IPS-18c (cell line): ENCODE results near the gene CCR9.

Experiments used
- H3K4me3 ChIP-seq: 2 replicates; pipeline ENCODE4 v1.7.0; 2013; ENCODE audit warnings: low read depth, mild to moderate bottlenecking, low read length, moderate library complexity; ENCODE audit not compliant: insufficient read depth
- H3K9me3 ChIP-seq: one replicate; pipeline ENCODE4 v1.6.1; 2013; ENCODE audit warnings: mild to moderate bottlenecking, low read length, moderate library complexity; ENCODE audit not compliant: control insufficient read depth, insufficient read depth

The CCR9 gene

DNA sequence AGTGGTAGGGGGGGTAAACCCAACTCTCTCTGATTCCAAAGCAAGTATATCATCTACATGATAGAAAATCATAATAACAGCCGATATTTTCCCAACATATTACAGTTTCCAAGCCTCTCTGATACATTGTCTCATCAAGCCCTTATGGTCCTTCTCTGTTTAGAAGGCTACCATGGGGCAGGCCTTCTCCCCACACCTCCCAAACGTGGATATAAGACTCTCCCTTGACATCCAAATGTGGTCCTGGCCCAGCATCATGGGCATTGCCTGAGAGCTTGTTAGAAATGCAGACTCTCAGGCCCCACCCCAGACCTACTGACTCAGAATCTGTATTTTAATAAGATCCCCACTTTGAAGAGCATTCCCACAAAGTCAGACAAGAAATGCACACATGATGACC lies 17.7 kb upstream of the CCR9 start:
- H3K9me3 ChIP-seq = no peaks in the 10 kb centered on the region
- no peak overlapping the region for H3K4me3 ChIP-seq

GRCh38 chr3:45869638-45870037 lies 16.7 kb upstream of the CCR9 start:
- H3K4me3 ChIP-seq = no peak overlapping the region
- H3K9me3 ChIP-seq = no peaks in the 10 kb centered on the region

- no peak overlapping the region for H3K4me3 ChIP-seq
- H3K9me3 ChIP-seq = no peaks in the 10 kb centered on the region
Observed at GRCh38 chr3:45870099-45870498, 16.2 kb upstream of the CCR9 start.

DNA sequence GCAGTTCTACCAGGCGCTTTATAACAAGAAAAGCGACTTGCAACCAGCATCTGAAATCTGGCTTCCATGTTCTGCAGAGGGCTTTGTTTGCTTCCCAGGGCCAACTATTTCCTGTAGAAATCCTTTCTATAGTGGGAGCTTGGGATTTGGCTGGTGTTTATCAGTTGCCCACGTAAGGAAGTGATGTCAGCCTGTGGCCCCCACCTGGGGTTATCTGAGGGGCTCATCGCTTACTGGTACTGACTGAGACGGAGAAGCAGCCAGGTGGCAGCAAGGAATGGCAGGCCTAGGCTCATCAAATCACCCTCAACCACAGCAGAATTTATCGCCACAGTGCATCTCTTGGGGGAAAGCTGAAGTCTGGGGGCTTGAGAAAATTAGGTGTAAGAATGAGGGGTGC lies 14.6 kb upstream of the CCR9 start:
- Histone ChIP-seq H3K9me3 (no peaks in the 10 kb centered on the region), H3K4me3 (no peak overlapping the region)

- no peaks in the 10 kb centered on the region for H3K9me3 ChIP-seq
- no peak overlapping the region for H3K4me3 ChIP-seq
Observed at GRCh38 chr3:45872569-45872968, 13.8 kb upstream of the CCR9 start.

- Histone ChIP-seq H3K9me3 (no peaks in the 10 kb centered on the region), H3K4me3 (no peak overlapping the region)
Observed at GRCh38 chr3:45873036-45873435, 13.3 kb upstream of the CCR9 start.

GRCh38 chr3:45873638-45874037 lies 12.7 kb upstream of the CCR9 start:
- Histone ChIP-seq H3K9me3 (no peaks in the 10 kb centered on the region), H3K4me3 (no peak overlapping the region)

DNA sequence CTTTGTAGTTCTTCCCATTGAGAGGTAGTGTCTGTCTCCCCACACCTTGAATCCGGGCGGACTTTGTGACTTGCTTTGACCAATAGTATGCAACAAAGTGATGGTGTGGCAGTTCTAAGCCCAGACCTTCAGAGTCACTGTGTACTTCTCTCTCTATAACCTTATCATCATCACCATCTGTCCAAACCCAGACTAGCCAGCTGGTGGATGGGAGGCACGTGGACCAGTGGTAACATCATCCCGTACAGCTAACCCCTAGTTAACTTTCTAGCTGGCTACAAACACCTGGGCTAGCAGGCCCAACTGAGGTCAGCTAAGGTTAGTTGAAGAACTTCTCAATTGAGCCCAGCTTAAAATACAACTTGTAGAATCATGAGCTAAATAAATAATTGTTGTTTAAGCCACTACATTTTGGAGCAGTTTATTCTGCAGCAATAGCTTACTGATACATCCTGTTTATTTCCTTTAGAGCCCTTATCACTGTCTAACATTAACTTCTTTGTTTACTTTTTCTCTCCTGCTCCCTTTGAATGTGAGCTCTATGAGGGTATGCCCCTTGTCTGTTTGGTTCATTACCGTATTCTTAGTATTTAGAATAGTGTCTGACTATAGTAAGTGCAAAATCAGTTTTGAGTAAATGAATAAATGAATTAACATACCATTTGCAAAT lies 11.5 kb upstream of the CCR9 start:
- Histone ChIP-seq H3K9me3 (no peaks in the 10 kb centered on the region), H3K4me3 (no peak overlapping the region)

- H3K4me3 ChIP-seq = no peak overlapping the region
- no peaks in the 10 kb centered on the region for H3K9me3 ChIP-seq
Observed at GRCh38 chr3:45878124-45878523, 8.2 kb upstream of the CCR9 start.

- H3K9me3 ChIP-seq = no peaks in the 10 kb centered on the region
- no peak overlapping the region for H3K4me3 ChIP-seq
Observed at GRCh38 chr3:45880725-45881077, 5.6 kb upstream of the CCR9 start.

GRCh38 chr3:45881078-45882022 lies 5.0 kb upstream of the CCR9 start:
- H3K4me3 ChIP-seq = no peak overlapping the region
- no peaks in the 10 kb centered on the region for H3K9me3 ChIP-seq

GRCh38 chr3:45884368-45885201 lies 1.8 kb upstream of the CCR9 start:
- Histone ChIP-seq H3K9me3 (no peaks in the 10 kb centered on the region), H3K4me3 (no peak overlapping the region)

- Histone ChIP-seq H3K4me3 (no peak overlapping the region), H3K9me3 (no peaks in the 10 kb centered on the region)
Observed at GRCh38 chr3:45887285-45887684, 942 bp downstream of the CCR9 start.

- Histone ChIP-seq H3K9me3 (no peaks in the 10 kb centered on the region), H3K4me3 (no peak overlapping the region)
Observed at GRCh38 chr3:45887759-45888511, 1.6 kb downstream of the CCR9 start.

- H3K4me3 ChIP-seq = no peak overlapping the region
- H3K9me3 ChIP-seq = no peaks in the 10 kb centered on the region
Observed at GRCh38 chr3:45889337-45889736, 3.0 kb downstream of the CCR9 start.

DNA sequence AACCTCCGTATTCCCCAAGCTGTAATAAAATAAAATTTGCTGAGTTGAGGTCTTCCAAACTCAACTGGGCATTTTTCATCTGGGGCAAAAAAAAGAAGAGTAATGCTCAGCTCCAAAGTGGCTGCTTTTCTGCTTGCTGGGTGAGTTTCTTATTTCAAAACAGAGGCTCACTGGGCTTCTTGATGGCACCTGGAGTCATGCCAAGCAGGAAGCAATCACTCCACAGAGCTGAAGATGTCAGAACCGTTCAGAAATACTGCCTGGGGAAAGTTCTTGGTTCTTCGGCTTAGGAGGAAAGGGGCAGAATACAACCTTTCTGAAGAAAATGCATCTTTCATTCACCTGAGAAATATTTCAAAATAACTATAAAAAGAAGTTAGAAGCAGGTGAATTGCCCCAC lies 4.1 kb downstream of the CCR9 start:
- Histone ChIP-seq H3K9me3 (no peaks in the 10 kb centered on the region), H3K4me3 (no peak overlapping the region)

- Histone ChIP-seq H3K9me3 (peaks cover 2% of the 10 kb centered on the region), H3K4me3 (no peak overlapping the region)
Observed at GRCh38 chr3:45892161-45892560, 5.8 kb downstream of the CCR9 start.
